ENCODE data around the gene PMAIP1.

PMAIP1 gene

GRCh38 chr18:59915606-59916005 lies 15.8 kb downstream of the PMAIP1 start:
- DNase-seq, result no peak

- DNase-seq, result no peak
Observed at GRCh38 chr18:59916746-59917145, 16.9 kb downstream of the PMAIP1 start.

- no peak for DNase-seq
Observed at GRCh38 chr18:59917422-59917821, 17.6 kb downstream of the PMAIP1 start.

GRCh38 chr18:59918320-59918755 lies 18.5 kb downstream of the PMAIP1 start:
- DNase-seq, result peak; percentile 26 to 83

- DNase-seq, result no peak
Observed at GRCh38 chr18:59918997-59919396, 19.2 kb downstream of the PMAIP1 start.

- DNase-seq, result no peak
Observed at GRCh38 chr18:59921384-59921891, 21.6 kb downstream of the PMAIP1 start.

GRCh38 chr18:59923539-59924196 lies 23.9 kb downstream of the PMAIP1 start:
- DNase-seq, result no peak

- DNase-seq, result no peak
Observed at GRCh38 chr18:59926131-59926530, 26.3 kb downstream of the PMAIP1 start.

GRCh38 chr18:59927246-59927825 lies 27.5 kb downstream of the PMAIP1 start:
- no peak for DNase-seq

- DNase-seq, result no peak
Observed at GRCh38 chr18:59928201-59928600, 28.4 kb downstream of the PMAIP1 start.

GRCh38 chr18:59929621-59930295 lies 30.0 kb downstream of the PMAIP1 start:
- DNase-seq, result no peak

GRCh38 chr18:59932401-59932800 lies 32.6 kb downstream of the PMAIP1 start:
- no peak for DNase-seq

GRCh38 chr18:59938676-59939075 lies 38.9 kb downstream of the PMAIP1 start:
- DNase-seq, result no peak

- no peak for DNase-seq
Observed at GRCh38 chr18:59939127-59939526, 39.3 kb downstream of the PMAIP1 start.

- DNase-seq, result no peak
Observed at GRCh38 chr18:59940068-59940467, 40.3 kb downstream of the PMAIP1 start.

- DNase-seq, result no peak
Observed at GRCh38 chr18:59941331-59941730, 41.5 kb downstream of the PMAIP1 start.

GRCh38 chr18:59942601-59943000 lies 42.8 kb downstream of the PMAIP1 start:
- no peak for DNase-seq

- DNase-seq, result no peak
Observed at GRCh38 chr18:59945544-59945943, 45.7 kb downstream of the PMAIP1 start.

- no peak for DNase-seq
Observed at GRCh38 chr18:59950215-59950944, 50.6 kb downstream of the PMAIP1 start.

GRCh38 chr18:59951591-59951990 lies 51.8 kb downstream of the PMAIP1 start:
- no peak for DNase-seq

GRCh38 chr18:59952283-59953007 lies 52.6 kb downstream of the PMAIP1 start:
- DNase-seq, result no peak

Data from NCI-H446 (cell line).